ENCODE measurements around the gene FGD1.

The FGD1 gene

GRCh38 chrX:54411732-54412131 lies 84.3 kb downstream of the FGD1 start:
- H3K27ac ChIP-seq: no peak overlapping the region
- POLR2A ChIA-PET (ENCODE audit: low non-redundant PET): no interaction called here
- CTCF ChIA-PET: no interaction called here
- TF ChIP-seq CTCF (conservative IDR thresholded peaks at IDR 0.05; ENCODE audit: low read depth): no peak
- no peak for DNase-seq (ENCODE audit: low spot score)

GRCh38 chrX:54407266-54407665 lies 88.8 kb downstream of the FGD1 start:
- DNase-seq (ENCODE audit: low spot score): no peak
- no peak overlapping the region for H3K27ac ChIP-seq
- TF ChIP-seq CTCF (conservative IDR thresholded peaks at IDR 0.05; ENCODE audit: low read depth): no peak
- ChIA-PET POLR2A (ENCODE audit: low non-redundant PET) (no interaction called here), CTCF (no interaction called here)

- CTCF ChIA-PET: no interaction called here
- peak; percentile 31 for DNase-seq (ENCODE audit: low spot score)
- no peak for TF ChIP-seq CTCF (conservative IDR thresholded peaks at IDR 0.05; ENCODE audit: low read depth)
- no peak overlapping the region for H3K27ac ChIP-seq
- POLR2A ChIA-PET (ENCODE audit: low non-redundant PET): no interaction called here
Measured at GRCh38 chrX:54397113-54397512, 98.9 kb downstream of the FGD1 start.

Data from RWPE1 (cell line).